Adrenal gland (tissue), 5 donors: ENCODE measurements around the gene GLS.

Experiments
- CTCF ChIP-seq, 6 experiments: fragments of 450-650 bp in 4 of 6; fragments of 200-600 bp in 2 of 6; sonication (generic) in 1 of 6; IDR thresholded peaks; 1 replicate in 5 of 6; 2 replicates in 1 of 6; pipeline versions ENCODE4 v1.5.1 to v1.8.0; 2016 to 2021; ENCODE audit warnings: antibody characterized with exemption in 6 of 6, mild to moderate bottlenecking in 2 of 6, moderate library complexity in 1 of 6
- POLR2A ChIP-seq, 2 donors: fragments of 450-650 bp; IDR thresholded peaks; one replicate each; pipeline ENCODE4 v1.6.1; 2017; ENCODE audit warnings: antibody characterized with exemption in 2 of 2, mild to moderate bottlenecking in 2 of 2, moderate library complexity in 1 of 2
- donor health status: DM: no; HTN: no; CAD: no.

DNA sequence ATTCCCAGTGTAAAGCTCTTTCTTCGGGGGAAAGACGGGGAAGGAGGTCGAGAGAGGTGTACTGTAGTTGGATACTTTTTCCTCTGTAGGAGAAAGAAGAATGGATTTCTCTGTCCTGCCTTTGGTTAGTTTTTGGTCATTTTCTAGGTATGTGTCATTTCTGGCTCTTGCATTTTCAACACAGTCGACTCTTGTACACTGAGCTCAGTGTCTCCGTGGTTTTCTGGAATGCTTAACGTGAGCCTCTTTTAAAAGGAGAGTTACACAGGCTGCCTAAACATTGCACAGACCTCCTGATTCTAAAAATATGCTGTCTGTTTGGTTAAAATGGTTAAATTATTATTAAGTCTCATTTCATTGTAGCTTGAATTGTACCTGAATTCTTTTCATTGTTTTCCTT lies 21.8 kb upstream of the GLS start:
- TF ChIP-seq POLR2A (IDR thresholded peaks at IDR 0.05) (no peak), CTCF (IDR thresholded peaks at IDR 0.05) (no peak)
